ENCODE measurements around the gene PET100. TPM values are rescaled to one million over a fixed set of nuclear protein-coding genes. Genes with fewer than 3 reads are reported as not detected.

PET100 gene
- polyA plus RNA-seq, 1 donor from 2014 or later = 105 TPM

DNA sequence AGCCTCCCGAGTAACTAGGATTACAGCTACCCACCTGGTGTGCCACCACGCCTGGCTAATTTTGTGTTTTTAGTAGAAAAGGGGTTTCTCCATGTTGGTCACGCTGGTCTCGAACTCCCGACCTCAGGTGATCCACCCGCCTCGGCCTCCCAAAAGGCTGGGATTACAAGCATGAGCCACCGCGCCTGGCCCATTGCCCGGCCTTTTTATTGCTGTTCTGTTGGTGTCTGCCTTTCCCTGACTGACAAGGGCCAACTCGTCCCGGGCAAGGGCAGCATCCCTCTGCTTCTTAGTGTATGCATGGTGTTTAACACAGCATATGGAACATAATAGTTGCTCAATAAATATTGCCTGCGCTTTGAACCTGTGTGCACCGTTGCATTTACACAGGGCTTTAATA is 33.1 kb downstream of the PET100 start:
- Histone ChIP-seq H4K20me1 (ENCODE audit: insufficient read depth) (no peaks in the 10 kb centered on the region), H3K79me2 (replicated peaks; ENCODE audit: insufficient read depth, low read length) (no peaks in the 10 kb centered on the region), H3K27ac (ENCODE audit: low read length) (no peak overlapping the region), H3K9me2 (ENCODE audit: insufficient read depth, low read length) (no peaks in the 10 kb centered on the region), H3K9ac (ENCODE audit: low read length) (no peak overlapping the region), H3K4me2 (ENCODE audit: low read length) (no peak overlapping the region), H3K4me3 (ENCODE audit: low read length) (no peak overlapping the region), H3K36me3 (ENCODE audit: insufficient read depth, low read length) (no peaks in the 10 kb centered on the region), H3K9me3 (ENCODE audit: low read length) (no peaks in the 10 kb centered on the region), H2AFZ (ENCODE audit: low read depth, low read length) (no peak overlapping the region), H3K27me3 (ENCODE audit: insufficient read depth, low read depth, low read length) (no peaks in the 10 kb centered on the region), H3F3A (ENCODE audit: insufficient read depth, low read length, poor library complexity, severe bottlenecking) (no peaks in the 10 kb centered on the region)
- TF ChIP-seq SMC3 (conservative IDR thresholded peaks at IDR 0.05; ENCODE audit: poor library complexity) = no peak
- TF ChIP-seq TAF1 (IDR thresholded peaks at IDR 0.05; ENCODE audit: low read depth) = no peak
- no peak for TF ChIP-seq MXI1 (conservative IDR thresholded peaks at IDR 0.05; ENCODE audit: poor library complexity, severe bottlenecking)
- TF ChIP-seq EP300 (conservative IDR thresholded peaks at IDR 0.05; ENCODE audit: poor library complexity, severe bottlenecking) = no peak
- no peak for TF ChIP-seq POLR2AphosphoS5 (IDR thresholded peaks at IDR 0.05)
- no peak for TF ChIP-seq RAD21 (conservative IDR thresholded peaks at IDR 0.05)
- TF ChIP-seq, protein P1, sequence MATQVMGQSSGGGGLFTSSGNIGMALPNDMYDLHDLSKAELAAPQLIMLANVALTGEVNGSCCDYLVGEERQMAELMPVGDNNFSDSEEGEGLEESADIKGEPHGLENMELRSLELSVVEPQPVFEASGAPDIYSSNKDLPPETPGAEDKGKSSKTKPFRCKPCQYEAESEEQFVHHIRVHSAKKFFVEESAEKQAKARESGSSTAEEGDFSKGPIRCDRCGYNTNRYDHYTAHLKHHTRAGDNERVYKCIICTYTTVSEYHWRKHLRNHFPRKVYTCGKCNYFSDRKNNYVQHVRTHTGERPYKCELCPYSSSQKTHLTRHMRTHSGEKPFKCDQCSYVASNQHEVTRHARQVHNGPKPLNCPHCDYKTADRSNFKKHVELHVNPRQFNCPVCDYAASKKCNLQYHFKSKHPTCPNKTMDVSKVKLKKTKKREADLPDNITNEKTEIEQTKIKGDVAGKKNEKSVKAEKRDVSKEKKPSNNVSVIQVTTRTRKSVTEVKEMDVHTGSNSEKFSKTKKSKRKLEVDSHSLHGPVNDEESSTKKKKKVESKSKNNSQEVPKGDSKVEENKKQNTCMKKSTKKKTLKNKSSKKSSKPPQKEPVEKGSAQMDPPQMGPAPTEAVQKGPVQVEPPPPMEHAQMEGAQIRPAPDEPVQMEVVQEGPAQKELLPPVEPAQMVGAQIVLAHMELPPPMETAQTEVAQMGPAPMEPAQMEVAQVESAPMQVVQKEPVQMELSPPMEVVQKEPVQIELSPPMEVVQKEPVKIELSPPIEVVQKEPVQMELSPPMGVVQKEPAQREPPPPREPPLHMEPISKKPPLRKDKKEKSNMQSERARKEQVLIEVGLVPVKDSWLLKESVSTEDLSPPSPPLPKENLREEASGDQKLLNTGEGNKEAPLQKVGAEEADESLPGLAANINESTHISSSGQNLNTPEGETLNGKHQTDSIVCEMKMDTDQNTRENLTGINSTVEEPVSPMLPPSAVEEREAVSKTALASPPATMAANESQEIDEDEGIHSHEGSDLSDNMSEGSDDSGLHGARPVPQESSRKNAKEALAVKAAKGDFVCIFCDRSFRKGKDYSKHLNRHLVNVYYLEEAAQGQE (IDR thresholded peaks at IDR 0.05; ENCODE audit: borderline replicate concordance) = no peak
- TF ChIP-seq, protein P2, sequence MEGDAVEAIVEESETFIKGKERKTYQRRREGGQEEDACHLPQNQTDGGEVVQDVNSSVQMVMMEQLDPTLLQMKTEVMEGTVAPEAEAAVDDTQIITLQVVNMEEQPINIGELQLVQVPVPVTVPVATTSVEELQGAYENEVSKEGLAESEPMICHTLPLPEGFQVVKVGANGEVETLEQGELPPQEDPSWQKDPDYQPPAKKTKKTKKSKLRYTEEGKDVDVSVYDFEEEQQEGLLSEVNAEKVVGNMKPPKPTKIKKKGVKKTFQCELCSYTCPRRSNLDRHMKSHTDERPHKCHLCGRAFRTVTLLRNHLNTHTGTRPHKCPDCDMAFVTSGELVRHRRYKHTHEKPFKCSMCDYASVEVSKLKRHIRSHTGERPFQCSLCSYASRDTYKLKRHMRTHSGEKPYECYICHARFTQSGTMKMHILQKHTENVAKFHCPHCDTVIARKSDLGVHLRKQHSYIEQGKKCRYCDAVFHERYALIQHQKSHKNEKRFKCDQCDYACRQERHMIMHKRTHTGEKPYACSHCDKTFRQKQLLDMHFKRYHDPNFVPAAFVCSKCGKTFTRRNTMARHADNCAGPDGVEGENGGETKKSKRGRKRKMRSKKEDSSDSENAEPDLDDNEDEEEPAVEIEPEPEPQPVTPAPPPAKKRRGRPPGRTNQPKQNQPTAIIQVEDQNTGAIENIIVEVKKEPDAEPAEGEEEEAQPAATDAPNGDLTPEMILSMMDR (IDR thresholded peaks at IDR 0.05; ENCODE audit: poor library complexity, severe bottlenecking) = no peak

DNA sequence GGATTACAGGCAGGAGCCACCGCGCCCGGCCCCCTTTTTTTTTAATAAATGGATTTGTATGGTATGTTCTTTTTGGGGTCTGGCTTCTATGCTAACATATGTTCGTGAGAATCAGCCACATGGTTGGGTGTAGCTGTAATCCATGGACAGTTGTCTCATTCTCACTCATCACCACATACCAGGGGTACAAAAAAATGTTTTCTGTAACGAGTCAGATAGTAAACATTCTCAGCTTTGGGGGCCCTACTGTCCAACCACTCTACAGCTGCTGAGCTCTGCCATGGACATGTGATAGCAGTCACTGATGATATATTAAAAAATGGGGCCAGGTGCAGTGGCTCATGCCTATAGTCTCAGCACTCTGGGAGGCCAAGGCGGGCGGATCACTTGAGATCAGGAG is 34.1 kb downstream of the PET100 start:
- H3K9me3 ChIP-seq (ENCODE audit: low read length) = no peaks in the 10 kb centered on the region
- TF ChIP-seq EP300 (conservative IDR thresholded peaks at IDR 0.05; ENCODE audit: poor library complexity, severe bottlenecking) (no peak), SMC3 (conservative IDR thresholded peaks at IDR 0.05; ENCODE audit: poor library complexity) (no peak)
- H3K27me3 ChIP-seq (ENCODE audit: insufficient read depth, low read depth, low read length) = no peaks in the 10 kb centered on the region
- H3F3A ChIP-seq (ENCODE audit: insufficient read depth, low read length, poor library complexity, severe bottlenecking) = no peaks in the 10 kb centered on the region
- H3K4me2 ChIP-seq (ENCODE audit: low read length) = no peak overlapping the region
- no peaks in the 10 kb centered on the region for H3K9me2 ChIP-seq (ENCODE audit: insufficient read depth, low read length)
- no peak overlapping the region for H3K27ac ChIP-seq (ENCODE audit: low read length)
- no peak overlapping the region for H2AFZ ChIP-seq (ENCODE audit: low read depth, low read length)
- no peaks in the 10 kb centered on the region for H3K36me3 ChIP-seq (ENCODE audit: insufficient read depth, low read length)
- no peak overlapping the region for H3K4me3 ChIP-seq (ENCODE audit: low read length)
- H3K79me2 ChIP-seq (replicated peaks; ENCODE audit: insufficient read depth, low read length) = no peaks in the 10 kb centered on the region
- H3K9ac ChIP-seq (ENCODE audit: low read length) = no peak overlapping the region
- H4K20me1 ChIP-seq (ENCODE audit: insufficient read depth) = no peaks in the 10 kb centered on the region

DNA sequence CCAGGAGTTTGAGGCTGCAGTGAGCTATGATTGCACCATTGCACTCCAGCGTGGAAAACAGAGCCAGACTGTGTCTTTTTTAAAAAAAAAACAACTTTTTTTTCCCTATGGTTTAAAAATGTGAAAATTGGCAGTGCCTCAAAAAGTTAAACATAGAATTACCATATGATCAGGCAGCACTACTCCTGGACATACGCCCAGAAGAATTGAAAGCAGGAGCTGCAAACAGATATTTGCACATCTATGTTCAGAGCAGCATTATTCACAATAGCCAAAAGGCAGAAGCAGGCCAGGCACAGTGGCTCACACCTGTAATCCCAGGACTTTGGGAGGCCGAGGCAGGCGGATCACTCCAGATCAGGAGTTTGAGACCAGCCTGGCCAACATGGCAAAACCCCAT is 35.5 kb downstream of the PET100 start:
- Histone ChIP-seq H3K9ac (ENCODE audit: low read length) (no peak overlapping the region), H2AFZ (ENCODE audit: low read depth, low read length) (no peak overlapping the region), H3K79me2 (replicated peaks; ENCODE audit: insufficient read depth, low read length) (no peaks in the 10 kb centered on the region), H3K9me3 (ENCODE audit: low read length) (no peaks in the 10 kb centered on the region), H3K9me2 (ENCODE audit: insufficient read depth, low read length) (no peaks in the 10 kb centered on the region), H3K4me3 (ENCODE audit: low read length) (no peak overlapping the region), H4K20me1 (ENCODE audit: insufficient read depth) (no peaks in the 10 kb centered on the region), H3K27me3 (ENCODE audit: insufficient read depth, low read depth, low read length) (peaks cover 6% of the 10 kb centered on the region), H3K36me3 (ENCODE audit: insufficient read depth, low read length) (no peaks in the 10 kb centered on the region), H3F3A (ENCODE audit: insufficient read depth, low read length, poor library complexity, severe bottlenecking) (no peaks in the 10 kb centered on the region), H3K4me2 (ENCODE audit: low read length) (no peak overlapping the region), H3K27ac (ENCODE audit: low read length) (no peak overlapping the region)
- TF ChIP-seq TAF1 (IDR thresholded peaks at IDR 0.05; ENCODE audit: low read depth) = no peak
- TF ChIP-seq MXI1 (conservative IDR thresholded peaks at IDR 0.05; ENCODE audit: poor library complexity, severe bottlenecking) = no peak
- no peak for TF ChIP-seq RAD21 (conservative IDR thresholded peaks at IDR 0.05)
- TF ChIP-seq POLR2AphosphoS5 (IDR thresholded peaks at IDR 0.05) = no peak
- no peak for TF ChIP-seq EZH2 (IDR thresholded peaks at IDR 0.05; ENCODE audit: borderline replicate concordance, insufficient read depth, low read length, poor library complexity, severe bottlenecking)
- TF ChIP-seq, protein P1 (IDR thresholded peaks at IDR 0.05; ENCODE audit: borderline replicate concordance) = no peak
- TF ChIP-seq EP300 (conservative IDR thresholded peaks at IDR 0.05; ENCODE audit: poor library complexity, severe bottlenecking) = no peak
- TF ChIP-seq, protein P2 (IDR thresholded peaks at IDR 0.05; ENCODE audit: poor library complexity, severe bottlenecking) = no peak
- TF ChIP-seq SMC3 (conservative IDR thresholded peaks at IDR 0.05; ENCODE audit: poor library complexity) = no peak

Data from neural cell (in vitro differentiated cells).